HL-60 (cell line): ENCODE measurements around the gene SP2.

ENCODE experiments used
- POLR2AphosphoS5 ChIP-seq: IDR thresholded peaks from 2 replicates; pipeline ENCODE4 v1.6.1; 2012; ENCODE audit warnings: low read depth
- TF ChIP-seq, protein P1 (sequence below): IDR thresholded peaks from one replicate; pipeline ENCODE4 v1.5.1; 2011; ENCODE audit warnings: low read length, control low read depth, inconsistent platforms; ENCODE audit not compliant: insufficient read depth
- TF ChIP-seq, protein P2 (sequence below): IDR thresholded peaks from 2 replicates; pipeline ENCODE4 v1.6.1; 2012; ENCODE audit warnings: low read depth; ENCODE audit not compliant: insufficient replicate concordance

DNA sequence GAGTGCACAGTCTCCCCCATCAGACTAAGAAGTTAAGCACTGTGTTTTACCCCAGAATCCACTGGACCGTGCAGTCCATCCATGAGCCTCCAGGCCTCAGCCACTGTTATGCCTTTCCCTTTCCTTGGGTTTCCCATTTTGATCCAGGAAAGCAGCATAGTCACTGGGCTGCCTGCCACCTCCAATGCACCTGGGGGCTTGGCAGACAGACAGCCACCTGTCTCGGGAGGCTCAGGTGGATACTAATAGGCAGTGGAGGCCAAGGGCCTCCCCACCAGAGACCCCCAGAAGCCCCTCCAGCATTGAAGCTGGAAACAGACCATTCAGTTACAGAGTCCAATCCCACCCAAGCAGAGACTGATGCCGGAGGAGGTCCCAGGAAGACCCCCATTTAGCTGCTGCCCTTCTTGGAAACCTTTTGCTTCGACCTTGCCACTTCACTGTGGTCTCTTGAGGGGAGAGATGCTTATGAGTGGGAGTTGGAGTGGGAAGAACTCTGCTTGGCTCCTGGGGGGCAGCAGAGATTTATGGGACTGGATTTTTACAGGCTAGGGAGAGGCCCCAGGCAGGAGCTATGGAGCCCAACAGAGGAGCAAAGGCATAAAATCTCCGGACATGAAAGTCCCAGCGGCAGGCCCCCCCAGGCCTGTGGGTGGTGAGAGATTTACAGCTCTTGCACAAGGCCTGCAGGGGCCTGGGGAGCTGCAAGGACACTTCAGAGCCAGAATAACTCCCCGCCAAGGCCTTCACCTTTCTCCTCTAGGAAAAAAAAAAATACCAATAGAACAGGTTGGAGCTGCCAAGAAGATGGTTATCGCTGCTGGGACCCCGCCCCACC, 12.2 kb upstream of the SP2 start:
- TF ChIP-seq, protein P1, sequence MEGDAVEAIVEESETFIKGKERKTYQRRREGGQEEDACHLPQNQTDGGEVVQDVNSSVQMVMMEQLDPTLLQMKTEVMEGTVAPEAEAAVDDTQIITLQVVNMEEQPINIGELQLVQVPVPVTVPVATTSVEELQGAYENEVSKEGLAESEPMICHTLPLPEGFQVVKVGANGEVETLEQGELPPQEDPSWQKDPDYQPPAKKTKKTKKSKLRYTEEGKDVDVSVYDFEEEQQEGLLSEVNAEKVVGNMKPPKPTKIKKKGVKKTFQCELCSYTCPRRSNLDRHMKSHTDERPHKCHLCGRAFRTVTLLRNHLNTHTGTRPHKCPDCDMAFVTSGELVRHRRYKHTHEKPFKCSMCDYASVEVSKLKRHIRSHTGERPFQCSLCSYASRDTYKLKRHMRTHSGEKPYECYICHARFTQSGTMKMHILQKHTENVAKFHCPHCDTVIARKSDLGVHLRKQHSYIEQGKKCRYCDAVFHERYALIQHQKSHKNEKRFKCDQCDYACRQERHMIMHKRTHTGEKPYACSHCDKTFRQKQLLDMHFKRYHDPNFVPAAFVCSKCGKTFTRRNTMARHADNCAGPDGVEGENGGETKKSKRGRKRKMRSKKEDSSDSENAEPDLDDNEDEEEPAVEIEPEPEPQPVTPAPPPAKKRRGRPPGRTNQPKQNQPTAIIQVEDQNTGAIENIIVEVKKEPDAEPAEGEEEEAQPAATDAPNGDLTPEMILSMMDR, result no peak
- no peak for TF ChIP-seq POLR2AphosphoS5
- TF ChIP-seq, protein P2, sequence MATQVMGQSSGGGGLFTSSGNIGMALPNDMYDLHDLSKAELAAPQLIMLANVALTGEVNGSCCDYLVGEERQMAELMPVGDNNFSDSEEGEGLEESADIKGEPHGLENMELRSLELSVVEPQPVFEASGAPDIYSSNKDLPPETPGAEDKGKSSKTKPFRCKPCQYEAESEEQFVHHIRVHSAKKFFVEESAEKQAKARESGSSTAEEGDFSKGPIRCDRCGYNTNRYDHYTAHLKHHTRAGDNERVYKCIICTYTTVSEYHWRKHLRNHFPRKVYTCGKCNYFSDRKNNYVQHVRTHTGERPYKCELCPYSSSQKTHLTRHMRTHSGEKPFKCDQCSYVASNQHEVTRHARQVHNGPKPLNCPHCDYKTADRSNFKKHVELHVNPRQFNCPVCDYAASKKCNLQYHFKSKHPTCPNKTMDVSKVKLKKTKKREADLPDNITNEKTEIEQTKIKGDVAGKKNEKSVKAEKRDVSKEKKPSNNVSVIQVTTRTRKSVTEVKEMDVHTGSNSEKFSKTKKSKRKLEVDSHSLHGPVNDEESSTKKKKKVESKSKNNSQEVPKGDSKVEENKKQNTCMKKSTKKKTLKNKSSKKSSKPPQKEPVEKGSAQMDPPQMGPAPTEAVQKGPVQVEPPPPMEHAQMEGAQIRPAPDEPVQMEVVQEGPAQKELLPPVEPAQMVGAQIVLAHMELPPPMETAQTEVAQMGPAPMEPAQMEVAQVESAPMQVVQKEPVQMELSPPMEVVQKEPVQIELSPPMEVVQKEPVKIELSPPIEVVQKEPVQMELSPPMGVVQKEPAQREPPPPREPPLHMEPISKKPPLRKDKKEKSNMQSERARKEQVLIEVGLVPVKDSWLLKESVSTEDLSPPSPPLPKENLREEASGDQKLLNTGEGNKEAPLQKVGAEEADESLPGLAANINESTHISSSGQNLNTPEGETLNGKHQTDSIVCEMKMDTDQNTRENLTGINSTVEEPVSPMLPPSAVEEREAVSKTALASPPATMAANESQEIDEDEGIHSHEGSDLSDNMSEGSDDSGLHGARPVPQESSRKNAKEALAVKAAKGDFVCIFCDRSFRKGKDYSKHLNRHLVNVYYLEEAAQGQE, result no peak
